A673 (cell line): ENCODE data around the gene CRTAP. TPM values are rescaled to one million over a fixed set of nuclear protein-coding genes. Genes with fewer than 3 reads are reported as not detected.

Source experiments
- BruUV-seq: library from RNA; stranded (reverse); fragments of 400-500 nt; replicated peaks from 2 replicates; lab custom pipeline; 2021; lab: Mats Ljungman, UMichigan
- CTCF ChIA-PET: fragments of 300-600 bp; sonication (Branson Sonifier 250); formaldehyde crosslinking; loops from one replicate; lab custom pipeline; 2022; ENCODE audit warnings: antibody characterized with exemption; lab: Charles Lee
- POLR2A ChIA-PET: fragments of 300-600 bp; sonication (Branson Sonifier 250); formaldehyde crosslinking; loops from one replicate; lab custom pipeline; 2022; ENCODE audit warnings: antibody characterized with exemption; ENCODE audit not compliant: low non-redundant PET; lab: Charles Lee
- DNase-seq: peaks from one replicate; pipeline ENCODE4 v3.0.0-alpha.2; 2015; ENCODE audit warnings: low spot score
- H3K27ac ChIP-seq: fragments of 200-600 bp; sonication (generic); 2 replicates; pipeline ENCODE4 v1.5.1; 2016; ENCODE audit warnings: mixed run types, low read depth, mild to moderate bottlenecking, mixed read lengths, antibody characterized with exemption, low read length; ENCODE audit not compliant: poor library complexity, severe bottlenecking
- H3K27me3 ChIP-seq: fragments of 200-600 bp; sonication (generic); replicated peaks from 2 replicates; pipeline ENCODE4 v1.6.1; 2017; ENCODE audit warnings: mixed run types, low read depth, mild to moderate bottlenecking, mixed read lengths, antibody characterized with exemption, low read length; ENCODE audit not compliant: insufficient read depth, poor library complexity
- H3K36me3 ChIP-seq: fragments of 200-600 bp; sonication (generic); 2 replicates; pipeline ENCODE4 v1.6.1; 2016; ENCODE audit warnings: mixed run types, mild to moderate bottlenecking, mixed read lengths, antibody characterized with exemption, low read length; ENCODE audit not compliant: insufficient read depth, poor library complexity, severe bottlenecking
- H3K4me1 ChIP-seq: fragments of 200-600 bp; sonication (generic); 2 replicates; pipeline ENCODE4 v1.6.1; 2017; ENCODE audit warnings: mixed run types, mild to moderate bottlenecking, mixed read lengths, antibody characterized with exemption, low read length; ENCODE audit not compliant: insufficient read depth, poor library complexity, severe bottlenecking
- H3K4me3 ChIP-seq: fragments of 200-600 bp; sonication (generic); 2 replicates; pipeline ENCODE4 v1.5.1; 2016; ENCODE audit warnings: low read depth, mixed run types, mild to moderate bottlenecking, mixed read lengths, low read length; ENCODE audit not compliant: poor library complexity, severe bottlenecking
- H3K9me3 ChIP-seq: fragments of 200-600 bp; sonication (generic); 2 replicates; pipeline ENCODE4 v1.6.1; 2016; ENCODE audit warnings: mixed run types, low read depth, mild to moderate bottlenecking, mixed read lengths, antibody characterized with exemption, low read length; ENCODE audit not compliant: poor library complexity, severe bottlenecking
- CTCF ChIP-seq: fragments of 300-800, 200-600 bp; sonication (generic); conservative IDR thresholded peaks from 2 replicates; pipeline ENCODE4 v1.5.1; 2017; ENCODE audit warnings: low read depth, mild to moderate bottlenecking, antibody characterized with exemption, low read length, moderate library complexity, mixed read lengths
- EZH2 ChIP-seq: fragments of 200-600 bp; sonication (generic); IDR thresholded peaks from 2 replicates; pipeline ENCODE4 v1.6.1; 2017; ENCODE audit warnings: borderline replicate concordance, low read depth, mild to moderate bottlenecking, mixed read lengths, antibody characterized with exemption, low read length; ENCODE audit not compliant: poor library complexity, severe bottlenecking
- intact Hi-C: fragments of 100-400 bp; cut with micrococcal nuclease; formaldehyde crosslinking; loops from one replicate; pipeline ENCODE4 v1.10.0; 2022; ENCODE audit not compliant: unreplicated experiment
- total RNA-seq: library from RNA; stranded (reverse); gene quantifications from 2 replicates; pipeline ENCODE4 v1.2.3, GENCODE V29; 2021

Gene CRTAP
- total RNA-seq, 1 experiment from 2014 or later: 114 TPM

DNA sequence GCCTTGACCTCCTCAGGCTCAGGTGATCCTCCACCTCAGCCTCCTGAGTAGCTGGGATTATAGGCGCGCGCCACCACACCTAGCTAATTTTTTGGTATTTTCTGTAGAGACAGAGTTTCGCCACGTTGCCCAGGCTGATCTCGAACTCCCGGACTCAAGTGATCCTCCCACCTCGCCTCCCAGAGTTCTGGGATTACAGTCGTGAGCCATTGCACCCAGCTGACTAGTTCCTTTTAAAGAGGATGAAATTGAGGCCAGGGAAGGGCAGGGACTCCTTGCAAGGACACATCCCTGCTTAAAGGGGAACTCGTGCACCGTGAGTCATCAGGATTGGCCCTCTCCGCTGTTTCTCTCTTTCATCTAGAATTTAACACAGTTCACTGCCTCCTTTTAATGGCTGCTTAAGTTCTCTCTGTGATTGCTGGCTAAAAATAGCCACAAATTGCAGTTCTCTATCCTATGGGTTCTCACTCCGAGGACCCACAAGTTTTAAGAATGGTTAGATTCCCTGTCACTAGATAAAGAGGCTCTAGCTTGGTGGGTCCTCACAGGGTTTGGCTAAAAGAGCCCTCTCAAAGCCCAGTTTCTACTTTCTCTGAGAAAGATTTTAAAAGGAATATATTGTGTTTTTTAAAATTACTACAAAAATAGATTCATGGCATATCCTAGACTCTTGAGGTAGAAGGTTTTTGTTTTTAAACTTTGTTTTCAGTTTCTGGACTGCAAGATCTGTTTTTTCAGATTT lies 1.4 kb downstream of the CRTAP start:
- Histone ChIP-seq H3K27ac (peak overlapping the region; percentile 92), H3K4me3 (peak overlapping the region; percentile 72), H3K27me3 (no peaks in the 10 kb centered on the region), H3K9me3 (no peaks in the 10 kb centered on the region), H3K36me3 (peaks cover 3% of the 10 kb centered on the region), H3K4me1 (peaks cover 3% of the 10 kb centered on the region)
- no TSS peak for BruUV-seq
- ChIA-PET CTCF (no interaction called here), POLR2A (no interaction called here)
- intact Hi-C loops: no loop called here
- DNase-seq: peak; percentile 69
- TF ChIP-seq CTCF (no peak), EZH2 (no peak)

GRCh38 chr3:33117461-33117860 lies 3.6 kb downstream of the CRTAP start:
- no TSS peak for BruUV-seq
- Histone ChIP-seq H3K4me1 (peaks cover 3% of the 10 kb centered on the region), H3K27ac (no peak overlapping the region), H3K36me3 (peaks cover 22% of the 10 kb centered on the region), H3K9me3 (no peaks in the 10 kb centered on the region), H3K27me3 (no peaks in the 10 kb centered on the region), H3K4me3 (no peak overlapping the region)
- intact Hi-C loops: no loop called here
- ChIA-PET POLR2A (no interaction called here), CTCF (no interaction called here)
- TF ChIP-seq CTCF: no peak
- TF ChIP-seq EZH2: no peak
- no peak for DNase-seq

DNA sequence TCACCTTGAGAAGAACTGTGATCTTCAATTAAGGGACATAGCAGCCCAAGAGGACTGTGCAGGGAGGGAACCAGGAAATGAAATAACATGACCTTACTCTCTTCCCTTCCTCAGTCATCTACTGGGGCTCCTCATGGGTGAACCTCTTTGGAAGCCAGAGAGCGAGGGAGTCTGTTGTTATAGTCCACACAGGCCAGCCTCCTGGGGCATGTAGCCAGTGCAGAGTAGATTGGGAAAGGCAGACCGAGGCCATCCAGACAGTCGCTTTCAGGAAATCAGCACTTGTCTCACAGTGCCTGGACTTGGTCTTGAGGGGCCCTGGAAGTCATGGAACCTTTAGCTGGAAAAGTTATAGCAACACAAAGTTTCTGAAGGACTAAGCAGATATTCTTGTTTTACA lies 6.1 kb downstream of the CRTAP start:
- Histone ChIP-seq H3K27me3 (no peaks in the 10 kb centered on the region), H3K4me1 (peaks cover 1% of the 10 kb centered on the region), H3K36me3 (peaks cover 29% of the 10 kb centered on the region), H3K27ac (no peak overlapping the region), H3K9me3 (no peaks in the 10 kb centered on the region), H3K4me3 (no peak overlapping the region)
- CTCF ChIA-PET: no interaction called here
- DNase-seq: no peak
- intact Hi-C loops: loop anchor here (10.0 kb wide), 1 partner anchor 515 kb away; no protein-coding TSS in a partner anchor
- no TSS peak for BruUV-seq
- POLR2A ChIA-PET: no interaction called here
- TF ChIP-seq CTCF (no peak), EZH2 (no peak)
